Hepatic stellate cell (primary cell): ENCODE data around the gene PLCD1.
"Not testable (repeated sequence)": the region's sequence is repeated elsewhere in the genome, so short reads cannot be mapped to it uniquely, and the experiment has no call there.

Source experiments
- DNase-seq: peaks from one replicate; pipeline ENCODE4 v3.0.0; 2011; ENCODE audit warnings: low spot score

Gene PLCD1

GRCh38 chr3:38000242-38000916, 29.1 kb downstream of the PLCD1 start:
- DNase-seq, result no peak

DNA sequence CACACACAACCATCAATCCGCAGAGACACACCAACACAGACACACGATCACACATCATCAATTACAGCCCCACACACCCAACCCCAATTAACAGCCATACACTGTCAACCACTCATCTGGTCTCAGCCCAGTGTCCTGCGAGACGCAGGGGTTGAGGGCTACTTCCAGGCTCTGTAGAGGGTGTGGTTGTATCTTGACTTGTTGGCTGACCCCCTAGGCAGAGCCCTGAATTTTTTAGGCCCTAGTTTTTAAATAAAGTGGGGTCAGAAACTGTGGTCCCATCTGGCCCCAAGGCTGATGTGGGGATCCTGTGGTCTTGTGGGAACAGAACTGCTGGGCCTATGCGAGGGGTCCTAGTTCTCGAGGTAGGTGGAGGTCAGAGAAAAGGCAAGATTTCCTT, 29.6 kb downstream of the PLCD1 start:
- DNase-seq, result no peak

GRCh38 chr3:37997791-37998370, 31.6 kb downstream of the PLCD1 start:
- no peak for DNase-seq

- DNase-seq, result no peak
Observed at GRCh38 chr3:37997342-37997741, 32.1 kb downstream of the PLCD1 start.

- DNase-seq, result peak; percentile 88
Observed at GRCh38 chr3:37996785-37997301, 32.6 kb downstream of the PLCD1 start.

GRCh38 chr3:37995652-37996641, 33.5 kb downstream of the PLCD1 start:
- DNase-seq, result no peak

DNA sequence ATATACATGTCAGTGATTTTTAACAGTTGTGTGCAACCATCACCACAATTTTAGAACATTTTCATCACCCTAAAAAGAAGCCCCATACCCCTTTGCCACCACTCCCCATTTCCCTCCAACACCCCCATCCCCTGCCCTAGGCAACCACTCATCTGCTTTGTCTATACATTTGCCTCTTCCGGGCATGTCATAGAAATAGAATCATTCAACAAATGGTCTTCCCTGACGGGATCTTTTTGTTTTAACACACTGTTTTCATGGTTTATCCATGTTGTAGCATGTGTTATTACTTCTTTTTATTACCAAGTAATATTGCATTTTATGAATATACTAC, 34.8 kb downstream of the PLCD1 start:
- DNase-seq, result no peak

DNA sequence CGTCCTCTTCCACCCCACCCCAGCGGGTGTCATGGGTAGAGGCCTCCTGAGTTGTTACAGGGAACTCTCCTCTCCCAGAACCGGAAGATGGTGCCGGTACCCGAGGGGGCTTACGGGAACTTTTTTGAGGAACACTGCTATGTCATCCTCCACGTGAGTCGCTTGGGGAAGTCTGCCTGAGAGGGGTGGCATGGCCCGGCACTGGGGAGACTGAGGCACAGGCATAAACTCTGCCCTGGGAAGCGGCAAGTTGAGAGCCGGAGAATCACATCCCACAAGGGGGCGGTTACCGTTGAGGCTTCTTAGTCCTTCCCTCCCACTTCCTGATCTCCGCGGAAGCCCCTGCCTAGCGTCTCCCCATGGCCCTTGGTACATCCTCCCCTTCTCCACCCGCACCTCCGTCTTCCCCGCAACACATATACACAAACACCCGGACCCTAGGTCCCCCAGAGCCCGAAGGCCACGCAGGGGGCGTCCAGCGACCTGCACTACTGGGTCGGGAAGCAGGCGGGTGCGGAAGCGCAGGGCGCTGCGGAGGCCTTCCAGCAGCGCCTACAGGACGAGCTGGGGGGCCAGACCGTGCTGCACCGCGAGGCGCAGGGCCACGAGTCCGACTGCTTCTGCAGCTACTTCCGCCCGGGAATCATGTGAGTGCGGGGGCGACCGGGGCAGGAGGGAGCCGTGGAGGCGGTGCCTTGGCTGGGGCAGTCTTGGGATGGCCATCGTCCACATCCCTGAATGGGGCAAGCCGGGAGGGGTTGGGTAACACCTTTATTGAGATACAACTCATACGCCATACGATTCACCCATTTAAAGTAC, 35.4 kb downstream of the PLCD1 start:
- peak; percentile 80 for DNase-seq

DNA sequence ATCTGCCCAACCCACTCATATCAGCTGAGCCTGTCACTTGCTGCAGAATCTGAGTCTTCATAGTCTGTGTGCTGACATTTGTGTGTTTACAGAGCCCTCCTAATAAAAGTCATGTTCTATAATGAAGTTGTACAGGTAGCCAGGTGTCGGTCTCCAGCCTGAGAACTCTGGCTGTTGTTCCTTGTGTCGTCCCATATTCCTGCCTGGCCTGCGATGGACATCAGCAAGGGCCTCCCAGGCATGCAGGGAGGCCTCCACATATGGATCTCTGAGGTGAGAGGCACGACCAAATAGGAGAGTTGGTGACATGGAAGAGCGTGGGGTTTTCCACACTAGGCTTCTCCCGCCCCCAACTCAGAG, 36.0 kb downstream of the PLCD1 start:
- no peak for DNase-seq

DNA sequence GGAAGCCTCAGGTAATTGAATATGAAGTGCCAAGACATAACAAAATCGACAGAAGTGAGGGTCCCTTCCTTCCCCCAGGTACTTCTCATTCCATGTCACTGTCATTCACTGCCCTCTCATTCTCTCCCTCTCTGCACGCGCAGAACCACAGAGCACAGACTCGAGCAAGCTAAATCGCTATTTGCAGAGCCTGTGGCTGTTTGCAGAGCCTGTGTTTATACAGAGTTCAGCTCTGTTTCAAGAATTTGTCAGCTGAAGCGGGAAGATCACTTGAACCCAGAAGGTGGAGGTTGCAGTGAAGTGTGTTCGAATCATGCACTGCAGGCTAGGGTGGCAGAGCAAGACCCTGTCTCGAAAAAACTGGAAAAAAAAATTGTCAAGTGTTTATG, 36.4 kb downstream of the PLCD1 start:
- no peak for DNase-seq

GRCh38 chr3:37992271-37993066, 37.0 kb downstream of the PLCD1 start:
- DNase-seq, result no peak

GRCh38 chr3:37991823-37992222, 37.6 kb downstream of the PLCD1 start:
- DNase-seq, result no peak

DNA sequence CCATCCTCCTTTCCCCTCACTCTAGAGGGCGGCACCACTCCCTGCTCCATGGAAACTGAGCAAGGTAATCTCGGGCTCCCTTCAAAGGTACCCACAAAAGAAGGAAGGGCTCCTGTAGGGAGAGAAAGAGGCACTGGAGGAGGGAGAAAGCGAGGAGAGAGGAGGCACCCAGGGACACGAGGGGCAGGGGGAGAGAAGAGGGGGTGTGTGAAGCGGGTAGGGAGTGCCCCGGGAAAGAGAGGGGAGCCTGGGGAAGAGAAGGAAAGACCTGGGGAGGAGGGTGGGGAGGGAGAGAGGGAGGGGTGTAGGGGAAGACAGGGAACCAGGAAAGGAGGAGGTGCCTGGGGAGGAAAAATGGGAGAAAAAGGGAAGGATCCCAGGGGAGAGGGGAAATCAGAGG, 38.3 kb downstream of the PLCD1 start:
- no peak for DNase-seq

DNA sequence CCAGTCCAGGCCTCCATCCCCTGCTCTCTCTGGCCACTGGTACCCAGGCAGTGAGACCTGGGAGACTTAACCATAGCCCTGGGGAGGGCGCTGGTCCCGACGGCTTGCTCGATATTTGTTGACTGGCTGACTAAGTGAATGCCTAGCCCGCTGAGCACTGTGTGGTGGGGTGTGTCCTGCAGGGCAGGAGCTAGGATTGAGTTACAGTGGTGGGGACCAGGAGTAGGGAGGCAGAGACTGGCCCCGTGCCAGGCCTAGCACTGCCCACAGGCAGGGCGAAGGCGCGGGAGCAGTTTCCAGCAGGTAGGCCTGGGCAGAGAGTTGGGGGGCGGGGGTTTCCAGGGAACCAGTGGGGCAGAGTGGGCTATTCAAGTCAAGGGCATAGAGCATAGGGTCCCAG, 38.9 kb downstream of the PLCD1 start, which contains the start of gene VILL:
Gene VILL (plus strand): TSS at position 260 of the 400 bp plus-strand sequence. CDS start 2,887 bp downstream, outside the sequence.
- DNase-seq, result no peak

DNA sequence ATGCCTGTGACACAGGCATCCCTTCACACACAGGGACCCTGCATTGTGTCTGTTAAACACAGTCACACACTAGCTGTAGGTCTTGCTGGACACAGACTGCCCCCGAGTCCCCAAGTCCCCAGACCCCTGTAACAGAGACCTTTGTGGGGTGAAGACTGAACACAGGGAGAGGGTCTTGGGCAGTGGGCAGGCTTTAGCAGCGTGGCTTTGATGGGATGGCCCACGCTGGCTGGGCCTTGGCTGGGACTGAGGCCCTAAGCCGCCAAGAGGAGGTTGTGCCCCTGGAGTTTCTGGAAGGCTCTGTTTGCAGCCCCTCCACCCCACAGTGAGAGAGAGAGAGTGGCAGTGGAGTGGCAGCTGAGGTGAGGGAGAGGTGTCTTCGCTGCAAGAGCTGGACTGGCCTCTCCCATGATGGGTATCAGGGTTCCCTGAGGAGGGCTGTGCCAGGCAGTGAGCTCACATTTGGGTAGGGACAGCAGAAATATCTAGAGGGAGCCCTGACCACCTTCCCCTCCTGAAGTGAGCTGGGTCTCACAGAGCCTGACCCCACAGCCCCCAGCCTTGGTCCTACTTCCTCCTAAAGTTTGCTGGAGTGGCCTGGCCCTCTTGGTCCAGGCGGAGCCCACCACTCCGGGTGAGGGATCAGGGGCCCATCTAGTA, 39.5 kb downstream of the PLCD1 start:
- DNase-seq, result no peak

DNA sequence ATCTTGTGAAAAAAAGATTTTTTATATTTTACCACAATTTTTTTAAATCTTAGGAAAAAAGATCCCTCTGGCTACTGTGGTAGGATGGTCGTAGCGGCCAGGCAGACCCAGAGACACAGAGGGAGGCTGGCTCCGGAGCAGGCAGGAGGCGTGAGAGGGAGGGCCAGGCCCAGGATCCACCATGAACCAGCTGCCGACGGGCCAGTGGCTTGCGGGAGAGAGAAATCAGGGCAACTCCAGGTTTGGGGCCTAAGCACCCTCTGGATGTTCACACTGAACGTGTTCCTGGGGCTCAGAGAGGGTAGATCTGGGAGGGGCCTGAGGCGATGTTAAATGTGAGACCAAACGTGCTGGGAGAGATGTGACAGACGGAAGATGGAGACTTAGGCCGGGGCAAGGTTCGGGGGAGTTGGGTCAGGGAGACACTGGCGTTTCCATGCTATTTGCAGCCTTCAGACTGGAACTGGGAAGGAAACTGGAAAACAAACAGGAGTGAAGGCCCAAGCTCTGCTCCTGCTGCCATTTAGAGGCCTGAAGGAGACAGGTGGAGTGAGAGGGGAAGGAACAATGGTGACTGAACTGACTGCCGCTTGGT, 40.4 kb downstream of the PLCD1 start:
- DNase-seq, result no peak

- not testable (repeated sequence) for DNase-seq
Observed at GRCh38 chr3:37988376-37988775, 41.1 kb downstream of the PLCD1 start.

DNA sequence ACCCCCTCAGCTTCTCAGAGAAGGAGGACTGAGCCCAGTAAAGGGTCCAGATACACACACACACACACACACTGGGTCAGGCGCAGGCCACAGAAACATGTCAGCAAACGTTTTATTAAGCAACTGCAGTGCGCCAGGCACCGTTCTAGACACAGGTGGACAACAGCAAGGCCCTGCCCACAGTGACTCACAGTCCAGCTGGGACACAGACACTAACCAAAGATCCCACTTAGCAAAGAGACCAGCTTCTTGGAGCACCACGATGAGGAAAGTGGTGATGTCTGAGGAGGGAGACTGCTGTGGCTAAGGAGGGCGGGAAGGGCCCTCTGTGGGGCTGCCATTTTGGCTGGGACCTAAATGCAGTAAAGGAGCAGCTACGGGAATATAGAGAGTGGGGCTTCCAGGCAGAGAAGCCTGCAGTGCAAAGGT, 41.7 kb downstream of the PLCD1 start:
- no peak for DNase-seq

GRCh38 chr3:37987315-37987697, 42.1 kb downstream of the PLCD1 start:
- DNase-seq, result no peak
